ENCODE data around the gene IDE.

DNA sequence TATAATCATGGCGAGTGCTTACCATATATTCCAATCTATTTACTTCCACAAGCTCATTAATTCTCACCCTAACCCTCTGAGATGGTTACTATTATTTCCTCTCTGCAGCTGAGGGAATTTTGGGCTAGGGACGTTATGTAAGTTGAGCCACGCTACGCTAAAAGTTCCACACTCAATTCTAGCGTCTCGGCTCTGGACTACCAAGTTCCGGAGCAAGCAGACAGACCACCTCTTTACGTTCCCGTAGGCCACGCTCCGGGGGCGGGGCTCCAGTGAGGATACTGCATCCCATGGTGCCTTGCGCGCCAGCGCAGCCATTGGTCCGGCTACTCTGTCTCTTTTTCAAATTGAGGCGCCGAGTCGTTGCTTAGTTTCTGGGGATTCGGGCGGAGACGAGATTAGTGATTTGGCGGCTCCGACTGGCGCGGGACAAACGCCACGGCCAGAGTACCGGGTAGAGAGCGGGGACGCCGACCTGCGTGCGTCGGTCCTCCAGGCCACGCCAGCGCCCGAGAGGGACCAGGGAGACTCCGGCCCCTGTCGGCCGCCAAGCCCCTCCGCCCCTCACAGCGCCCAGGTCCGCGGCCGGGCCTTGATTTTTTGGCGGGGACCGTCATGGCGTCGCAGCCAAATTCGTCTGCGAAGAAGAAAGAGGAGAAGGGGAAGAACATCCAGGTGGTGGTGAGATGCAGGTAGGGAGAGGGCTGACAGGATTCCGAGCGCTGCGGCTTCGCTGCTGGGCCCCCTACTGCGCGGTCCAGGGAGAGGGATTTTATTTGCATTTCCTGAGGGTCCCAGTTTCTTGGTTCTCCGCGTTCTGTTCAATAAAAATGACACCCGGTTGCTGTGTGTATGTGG, 19.1 kb upstream of the IDE start, which contains the start of gene KIF11:
- TF ChIP-seq EP300 (IDR thresholded peaks at IDR 0.05; ENCODE audit: low read length) (peak; percentile 8; the same call in 1 of the 2 replicates), NFATC3 (IDR thresholded peaks at IDR 0.05) (no peak), ZNF347 (CRISPR knock-in tag; IDR thresholded peaks at IDR 0.05; ENCODE audit: low read depth) (no peak), BACH1 (tag; IDR thresholded peaks at IDR 0.05) (no peak), MYBL2 (IDR thresholded peaks at IDR 0.05; ENCODE audit: low read depth) (peak; percentile 97), MYBL2 (CRISPR knock-in tag; IDR thresholded peaks at IDR 0.05; ENCODE audit: borderline replicate concordance) (peak; percentile 93; the same call in 1 of the 2 replicates), RAD21 (CRISPR knock-in tag; conservative IDR thresholded peaks at IDR 0.05 in 1 of 2, IDR thresholded peaks at IDR 0.05 in 1 of 2) (no peak), CTCF (IDR thresholded peaks at IDR 0.05 in 2 of 3, conservative IDR thresholded peaks at IDR 0.05 in 1 of 3; ENCODE audit: insufficient read depth in 2 of 3, low read depth in 1 of 3, low read length in 3 of 3) (peak in 1 of 3 experiments; percentile 16; a peak in 1 of 6 replicates), EGR1 (conservative IDR thresholded peaks at IDR 0.05) (no peak; the same call in 1 of the 2 replicates), HDAC3 (IDR thresholded peaks at IDR 0.05; ENCODE audit: borderline replicate concordance, partially characterized antibody) (peak; percentile 36), ZBTB8A (IDR thresholded peaks at IDR 0.05; ENCODE audit: partially characterized antibody) (no peak), MYC (IDR thresholded peaks at IDR 0.05; ENCODE audit: low read depth, low read length) (peak; percentile 73; the same call in 1 of the 2 replicates), MYC (CRISPR knock-in tag; IDR thresholded peaks at IDR 0.05; ENCODE audit: borderline replicate concordance, low read depth) (no peak), ZNF224 (CRISPR knock-in tag; IDR thresholded peaks at IDR 0.05) (no peak), KLF16 (IDR thresholded peaks at IDR 0.05) (no peak), POLR2AphosphoS5 (IDR thresholded peaks at IDR 0.05; ENCODE audit: control insufficient read depth, insufficient read depth, low read depth, low read length) (peak; percentile 87)

Measured in K562 (cell line).